Natural killer cell (primary cell): ENCODE results near the gene TBX15. TPM values are rescaled to one million over a fixed set of nuclear protein-coding genes. Genes with fewer than 3 reads are reported as not detected.

Experiments
- ATAC-seq, 3 donors: fragments of 150-1000 bp in 2 of 3; fragments of 200-7000 bp in 1 of 3; cut with Tn5 transposase; 1 replicate in 1 of 3; 2 replicates in 2 of 3; pipeline ENCODE4 v1.10.0; 2021; ENCODE audit warnings: mild to moderate bottlenecking in 2 of 3, moderate library complexity in 2 of 3
- DNase-seq, 2 donors: peaks; one replicate each; pipeline versions ENCODE4 v3.0.0 to v3.0.0-alpha.2; 2013 to 2021; ENCODE audit warnings: mixed read lengths in 1 of 2
- H3K27ac ChIP-seq: one replicate; pipeline ENCODE4 v1.5.1; 2013; ENCODE audit warnings: mild to moderate bottlenecking, low read length
- H3K27me3 ChIP-seq: one replicate; pipeline ENCODE4 v1.6.1; 2013; ENCODE audit warnings: low read length; ENCODE audit not compliant: control insufficient read depth, insufficient read depth
- H3K36me3 ChIP-seq: one replicate; pipeline ENCODE4 v1.6.1; 2013; ENCODE audit warnings: low read length; ENCODE audit not compliant: control insufficient read depth, insufficient read depth
- H3K4me1 ChIP-seq: one replicate; pipeline ENCODE4 v1.6.1; 2013; ENCODE audit warnings: low read length; ENCODE audit not compliant: control insufficient read depth, insufficient read depth
- H3K4me3 ChIP-seq: one replicate; pipeline ENCODE4 v1.5.1; 2013; ENCODE audit warnings: low read length
- H3K9me3 ChIP-seq: one replicate; pipeline ENCODE4 v1.6.1; 2013; ENCODE audit warnings: low read length; ENCODE audit not compliant: control insufficient read depth, insufficient read depth
- H3K27ac Mint-ChIP-seq, 2 donors: one replicate each; pipeline ENCODE4 v1.8.0; 2022; ENCODE audit warnings: mild to moderate bottlenecking in 2 of 2, mixed read lengths in 2 of 2, moderate library complexity in 1 of 2
- H3K27me3 Mint-ChIP-seq, 2 donors: one replicate each; pipeline ENCODE4 v1.8.0; 2022; ENCODE audit warnings: low read depth in 2 of 2, mixed read lengths in 2 of 2
- H3K36me3 Mint-ChIP-seq: one replicate; pipeline ENCODE4 v1.8.0; 2022; ENCODE audit warnings: mixed read lengths
- H3K4me1 Mint-ChIP-seq, 2 donors: one replicate each; pipeline ENCODE4 v1.8.0; 2022; ENCODE audit warnings: mixed read lengths in 2 of 2
- H3K4me3 Mint-ChIP-seq: one replicate; pipeline ENCODE4 v1.8.0; 2022; ENCODE audit warnings: mild to moderate bottlenecking, moderate library complexity, mixed read lengths
- H3K9me3 Mint-ChIP-seq, 2 donors: one replicate each; pipeline ENCODE4 v1.8.0; 2022; ENCODE audit warnings: mixed read lengths in 2 of 2
- CTCF ChIP-seq: fragments of 200-600 bp; IDR thresholded peaks from one replicate; pipeline ENCODE4 v1.8.0; 2022; ENCODE audit warnings: antibody characterized with exemption
- WGBS: methylation state at CpG from one replicate; pipeline ENCODE4 v1.1.7; 2013; ENCODE audit warnings: missing lambda C conversion rate; ENCODE audit not compliant: insufficient coverage; 5-methylcytosine and 5-hydroxymethylcytosine counted together
- intact Hi-C: fragments of 100-400 bp; cut with micrococcal nuclease; formaldehyde crosslinking; loops from one replicate; pipeline ENCODE4 v1.14.2; 2022
- total RNA-seq, 4 donors: library from RNA; stranded (reverse); fragments of 120-200 nt in 1 of 4; gene quantifications; one replicate each; pipeline versions ENCODE4 v1.2.3 to v1.2.4, GENCODE V29; 2013 to 2022

Gene TBX15
- total RNA-seq, 3 donors from 2014 or later (not counting 1 experiment from before 2014, with no cell fraction given), result not detected

- Mint-ChIP-seq H3K9me3 (peaks cover 2 to 4% of the 10 kb centered on the region in 2 donors), H3K4me1 (peaks cover 0 to 13% of the 10 kb centered on the region in 2 donors), H3K27ac (no peak overlapping the region), H3K4me3 (no peak overlapping the region), H3K36me3 (peaks cover 7% of the 10 kb centered on the region), H3K27me3 (peaks cover 67 to 77% of the 10 kb centered on the region in 2 donors)
- DNase-seq, result no peak
- TF ChIP-seq CTCF, result no peak
- Histone ChIP-seq H3K4me3 (no peak overlapping the region), H3K27ac (no peak overlapping the region), H3K36me3 (no peaks in the 10 kb centered on the region), H3K27me3 (peaks cover 75% of the 10 kb centered on the region), H3K4me1 (peaks cover 24% of the 10 kb centered on the region), H3K9me3 (peaks cover 9% of the 10 kb centered on the region)
- intact Hi-C loops, result no loop called here
- 26% methylated on average over 2 of the region's 2 CpGs for whole genome bisulfite sequencing
- ATAC-seq, result no peak
Measured at GRCh38 chr1:118998171-118998570, 10.0 kb upstream of the TBX15 start.

- ATAC-seq (no peak), DNase-seq (no peak)
- Mint-ChIP-seq H3K36me3 (peaks cover 10% of the 10 kb centered on the region), H3K27me3 (peaks cover 59 to 71% of the 10 kb centered on the region in 2 donors), H3K9me3 (peaks cover 2 to 4% of the 10 kb centered on the region in 2 donors), H3K4me1 (peaks cover 0 to 10% of the 10 kb centered on the region in 2 donors), H3K4me3 (no peak overlapping the region), H3K27ac (no peak overlapping the region)
- Histone ChIP-seq H3K4me3 (no peak overlapping the region), H3K27ac (no peak overlapping the region), H3K36me3 (no peaks in the 10 kb centered on the region), H3K9me3 (peaks cover 9% of the 10 kb centered on the region), H3K27me3 (peaks cover 76% of the 10 kb centered on the region), H3K4me1 (peaks cover 22% of the 10 kb centered on the region)
- 21% methylated on average over 3 of the region's 7 CpGs for WGBS
- intact Hi-C loops, result no loop called here
- TF ChIP-seq CTCF, result no peak
Measured at GRCh38 chr1:118997225-118997624, 9.1 kb upstream of the TBX15 start.

DNA sequence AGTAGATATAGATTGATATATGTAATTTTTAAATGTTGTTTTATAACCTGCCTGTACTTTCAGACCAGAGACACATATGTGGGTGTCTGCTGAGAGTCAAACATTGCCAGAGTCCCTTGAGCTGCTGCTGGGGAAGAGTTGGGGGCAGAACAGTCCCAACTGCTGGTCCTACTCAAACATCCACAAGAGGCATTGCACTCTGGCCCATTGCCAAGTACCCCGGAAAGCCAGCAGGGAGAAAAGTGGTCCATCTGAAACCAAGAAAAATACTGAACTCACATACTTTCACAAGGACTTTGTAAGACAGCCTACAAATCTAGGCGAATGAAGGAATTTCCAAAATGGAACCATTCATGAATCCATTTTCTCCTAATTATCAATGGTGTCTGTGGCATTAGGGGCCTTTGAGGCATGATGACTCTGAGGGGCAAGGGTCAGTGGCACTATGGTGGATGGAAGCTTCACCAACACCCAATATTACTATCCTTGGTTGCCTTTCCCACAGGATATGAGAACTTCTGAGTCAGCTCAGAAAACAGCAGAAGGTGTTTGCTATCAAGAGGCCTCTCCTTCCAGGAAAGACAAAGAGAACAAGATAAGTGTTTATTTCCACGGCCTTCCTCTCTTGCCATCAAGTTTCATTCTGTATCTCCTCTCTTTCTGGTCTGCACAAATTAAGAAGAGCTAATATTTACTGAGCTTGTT is 7.3 kb upstream of the TBX15 start:
- H3K36me3 ChIP-seq, result no peaks in the 10 kb centered on the region
- H3K4me3 Mint-ChIP-seq, result no peak overlapping the region
- peaks cover 18% of the 10 kb centered on the region for H3K36me3 Mint-ChIP-seq
- H3K4me1 ChIP-seq, result peaks cover 5% of the 10 kb centered on the region
- H3K4me1 Mint-ChIP-seq, result peaks cover 0 to 5% of the 10 kb centered on the region in 2 donors
- DNase-seq (no peak), ATAC-seq (no peak)
- peaks cover 9% of the 10 kb centered on the region for H3K9me3 ChIP-seq
- intact Hi-C loops, result no loop called here
- WGBS, result 73% methylated on average over 2 of the region's 3 CpGs
- no peak overlapping the region for H3K27ac Mint-ChIP-seq
- no peak overlapping the region for H3K4me3 ChIP-seq
- H3K27me3 Mint-ChIP-seq, result peaks cover 65 to 84% of the 10 kb centered on the region in 2 donors
- peaks cover 76% of the 10 kb centered on the region for H3K27me3 ChIP-seq
- no peak overlapping the region for H3K27ac ChIP-seq
- no peak for TF ChIP-seq CTCF
- peaks cover 2 to 4% of the 10 kb centered on the region in 2 donors for H3K9me3 Mint-ChIP-seq

DNA sequence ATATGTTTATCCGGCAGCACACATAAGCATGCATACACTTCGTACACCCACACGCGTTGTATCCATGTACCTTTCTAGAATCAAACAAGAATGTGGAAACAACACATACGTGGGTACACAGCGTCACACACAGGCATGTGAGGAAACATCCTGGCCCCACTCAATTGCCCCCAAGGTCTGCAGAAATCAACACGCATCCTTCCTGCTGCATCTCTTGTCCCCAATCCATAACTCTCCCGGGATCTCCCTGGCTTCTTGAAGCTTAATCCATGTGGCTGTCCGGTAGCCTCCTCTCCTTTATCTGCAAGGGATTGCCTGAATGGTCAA is 5.5 kb upstream of the TBX15 start:
- Mint-ChIP-seq H3K36me3 (peaks cover 18% of the 10 kb centered on the region), H3K4me1 (no peaks in the 10 kb centered on the region), H3K27ac (no peak overlapping the region), H3K9me3 (peaks cover 2% of the 10 kb centered on the region in 2 donors), H3K4me3 (no peak overlapping the region), H3K27me3 (peaks cover 68 to 82% of the 10 kb centered on the region in 2 donors)
- Histone ChIP-seq H3K27ac (no peak overlapping the region), H3K36me3 (no peaks in the 10 kb centered on the region), H3K4me3 (no peak overlapping the region), H3K9me3 (peaks cover 16% of the 10 kb centered on the region), H3K4me1 (no peaks in the 10 kb centered on the region), H3K27me3 (peaks cover 80% of the 10 kb centered on the region)
- intact Hi-C loops, result no loop called here
- no peak for TF ChIP-seq CTCF
- ATAC-seq (no peak), DNase-seq (no peak)
- 15% methylated on average over 9 of the region's 9 CpGs for WGBS
